Measurements from ENCODE around the gene SLC25A41. TPM values are rescaled to one million over a fixed set of nuclear protein-coding genes. Genes with fewer than 3 reads are reported as not detected.

Gene SLC25A41
- not detected in 2 replicates for total RNA-seq (2022)
- Bru-seq, nascent RNA = percentile 10 among the genes with signal in this experiment
- BruChase-seq, experiment 1, labeled RNA remaining after a 6-hour chase = percentile 19 among the genes with signal in this experiment
- percentile 21 among the genes with signal in this experiment for BruChase-seq, experiment 2, labeled RNA remaining after a 2-hour chase
- long read RNA-seq = 0 reads

GRCh38 chr19:6433663-6434062, at the start of gene SLC25A41:
Gene SLC25A41, minus strand, starts transcription at chr19:6433763. Its CDS starts 70 bp downstream, at chr19:6433693.
- TF ChIP-seq CTCF (IDR thresholded peaks at IDR 0.05; ENCODE audit: unreplicated experiment) = no peak
- ChIA-PET POLR2A (interaction anchor here (1.7 kb wide), 1 partner anchor 9 kb away, joined by 8 read pairs; the partner anchor contains the start of gene KHSRP), CTCF (no interaction called here)
- no peaks in the 10 kb centered on the region for H3K4me1 Mint-ChIP-seq (ENCODE audit: insufficient read depth, unreplicated experiment)
- DNase-seq (ENCODE audit: unreplicated experiment) = no peak
- no peak within 1 kb of the TSS for H3K4me3 Mint-ChIP-seq (ENCODE audit: unreplicated experiment)
- H3K27ac Mint-ChIP-seq (ENCODE audit: low read depth, unreplicated experiment) = no peak within 1 kb of the TSS
- H3K27me3 Mint-ChIP-seq (ENCODE audit: insufficient read depth, unreplicated experiment) = no peaks in the 10 kb centered on the region
- no peaks in the 10 kb centered on the region for H3K9me3 Mint-ChIP-seq (ENCODE audit: unreplicated experiment)
- H3K36me3 Mint-ChIP-seq (ENCODE audit: insufficient read depth, unreplicated experiment) = no peaks in the 10 kb centered on the region
- intact Hi-C loops (cut with micrococcal nuclease) = no loop called here
- BruUV-seq (replicated peaks) = no TSS peak

GRCh38 chr19:6483235-6483634, 49.7 kb upstream of the SLC25A41 start:
- peaks cover 14% of the 10 kb centered on the region for H3K4me1 Mint-ChIP-seq (ENCODE audit: insufficient read depth, unreplicated experiment)
- no peak for DNase-seq (ENCODE audit: unreplicated experiment)
- no peaks in the 10 kb centered on the region for H3K27me3 Mint-ChIP-seq (ENCODE audit: insufficient read depth, unreplicated experiment)
- no peaks in the 10 kb centered on the region for H3K36me3 Mint-ChIP-seq (ENCODE audit: insufficient read depth, unreplicated experiment)
- ChIA-PET POLR2A (no interaction called here), CTCF (interaction anchor here (0.7 kb wide), 2 partner anchors 206 to 776 kb away, joined by 3 read pairs; no protein-coding TSS in a partner anchor)
- intact Hi-C loops (cut with micrococcal nuclease) = no loop called here
- TF ChIP-seq CTCF (IDR thresholded peaks at IDR 0.05; ENCODE audit: unreplicated experiment) = no peak
- no peak overlapping the region for H3K27ac Mint-ChIP-seq (ENCODE audit: low read depth, unreplicated experiment)
- no TSS peak for BruUV-seq (replicated peaks)
- no peak overlapping the region for H3K4me3 Mint-ChIP-seq (ENCODE audit: unreplicated experiment)
- H3K9me3 Mint-ChIP-seq (ENCODE audit: unreplicated experiment) = no peaks in the 10 kb centered on the region

GRCh38 chr19:6482343-6482686, 48.8 kb upstream of the SLC25A41 start:
- intact Hi-C loops (cut with micrococcal nuclease) = no loop called here
- TF ChIP-seq CTCF (IDR thresholded peaks at IDR 0.05; ENCODE audit: unreplicated experiment) = no peak
- H3K27ac Mint-ChIP-seq (ENCODE audit: low read depth, unreplicated experiment) = no peak overlapping the region
- H3K4me1 Mint-ChIP-seq (ENCODE audit: insufficient read depth, unreplicated experiment) = peaks cover 14% of the 10 kb centered on the region
- no TSS peak for BruUV-seq (replicated peaks)
- POLR2A ChIA-PET = interaction anchor here (0.6 kb wide), 1 partner anchor 47 kb away, joined by 3 read pairs; no protein-coding TSS in a partner anchor
- CTCF ChIA-PET = no interaction called here
- H3K9me3 Mint-ChIP-seq (ENCODE audit: unreplicated experiment) = no peaks in the 10 kb centered on the region
- no peak for DNase-seq (ENCODE audit: unreplicated experiment)
- no peaks in the 10 kb centered on the region for H3K36me3 Mint-ChIP-seq (ENCODE audit: insufficient read depth, unreplicated experiment)
- H3K4me3 Mint-ChIP-seq (ENCODE audit: unreplicated experiment) = no peak overlapping the region
- no peaks in the 10 kb centered on the region for H3K27me3 Mint-ChIP-seq (ENCODE audit: insufficient read depth, unreplicated experiment)

GRCh38 chr19:6481541-6482342, 48.2 kb upstream of the SLC25A41 start, which contains the start of gene DENND1C:
Gene DENND1C, minus strand, starts transcription at chr19:6481787. Its CDS starts 92 bp downstream, at chr19:6481695.
- Mint-ChIP-seq H3K36me3 (ENCODE audit: insufficient read depth, unreplicated experiment) (no peaks in the 10 kb centered on the region), H3K4me1 (ENCODE audit: insufficient read depth, unreplicated experiment) (peaks cover 14% of the 10 kb centered on the region), H3K9me3 (ENCODE audit: unreplicated experiment) (no peaks in the 10 kb centered on the region), H3K27me3 (ENCODE audit: insufficient read depth, unreplicated experiment) (no peaks in the 10 kb centered on the region), H3K27ac (ENCODE audit: low read depth, unreplicated experiment) (no peak within 1 kb of the TSS), H3K4me3 (ENCODE audit: unreplicated experiment) (no peak within 1 kb of the TSS)
- BruUV-seq (replicated peaks) = no TSS peak
- intact Hi-C loops (cut with micrococcal nuclease) = no loop called here
- peak; percentile 27 for DNase-seq (ENCODE audit: unreplicated experiment)
- ChIA-PET CTCF (interaction anchor here (0.5 to 0.6 kb wide), 2 partner anchors 16 to 254 kb away, joined by 3 to 5 read pairs; no protein-coding TSS in a partner anchor), POLR2A (interaction anchor here (0.6 kb wide), 1 partner anchor 47 kb away, joined by 3 read pairs; no protein-coding TSS in a partner anchor)
- peak; percentile 26 for TF ChIP-seq CTCF (IDR thresholded peaks at IDR 0.05; ENCODE audit: unreplicated experiment)

Measured in MCF 10A (cell line).